NCI-H446 (cell line): Measurements from ENCODE around the gene FIBP.
A peak's percentile ranks its signal among the peaks of the same experiment; 100 is the strongest.
"Not testable (repeated sequence)": the region's sequence is repeated elsewhere in the genome, so short reads cannot be mapped to it uniquely, and the experiment has no call there.

Experiments used
- DNase-seq, 2 experiments: peaks; one replicate each; lab custom pipeline; 2025; lab: John Stamatoyannopoulos, UW

FIBP gene

GRCh38 chr11:65915101-65915820, 27.0 kb upstream of the FIBP start:
- DNase-seq, result peak in 1 of 2 experiments; percentile 27

DNA sequence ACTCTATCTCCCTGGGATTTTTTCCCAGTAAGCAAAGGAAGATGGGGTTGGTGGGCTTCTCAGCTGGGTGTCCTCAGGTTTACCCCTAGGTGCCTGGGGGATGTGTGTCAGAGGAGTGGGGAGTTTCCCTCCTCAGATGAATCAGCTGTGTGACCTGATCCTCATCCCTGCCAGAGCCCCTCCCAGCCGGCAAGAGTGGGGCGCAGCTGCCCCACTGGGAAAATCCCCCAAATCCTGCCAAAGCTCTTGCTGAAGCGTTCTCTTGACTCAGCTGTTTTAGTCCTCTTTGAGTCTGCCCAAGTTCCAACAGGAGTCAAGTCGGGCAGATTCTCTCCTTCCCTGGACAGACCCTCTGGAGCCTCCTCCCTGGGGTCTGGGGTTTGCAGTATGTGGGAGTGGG, 24.6 kb upstream of the FIBP start:
- DNase-seq, result no peak

GRCh38 chr11:65911682-65912568, 23.7 kb upstream of the FIBP start:
- DNase-seq, result peak; percentile 48 to 76

DNA sequence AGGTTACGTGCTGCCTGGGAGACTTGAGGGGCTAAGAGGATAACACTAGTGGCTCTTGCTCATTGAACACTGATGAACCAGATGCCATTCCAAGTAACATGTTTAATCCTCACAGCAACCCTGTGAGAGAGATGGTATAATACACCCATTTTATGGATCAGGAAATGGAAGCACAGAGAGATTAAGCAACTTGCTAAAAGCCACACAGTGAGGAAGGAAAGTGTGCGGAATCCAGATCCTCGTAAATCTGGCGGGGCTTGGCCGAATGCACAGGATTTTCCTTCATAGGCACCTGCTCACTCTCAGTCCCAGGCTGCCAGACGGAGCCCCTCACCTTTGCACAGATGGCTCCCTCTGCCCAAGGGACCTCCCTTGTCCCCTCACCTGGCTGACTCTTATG, 19.6 kb upstream of the FIBP start:
- DNase-seq, result no peak

DNA sequence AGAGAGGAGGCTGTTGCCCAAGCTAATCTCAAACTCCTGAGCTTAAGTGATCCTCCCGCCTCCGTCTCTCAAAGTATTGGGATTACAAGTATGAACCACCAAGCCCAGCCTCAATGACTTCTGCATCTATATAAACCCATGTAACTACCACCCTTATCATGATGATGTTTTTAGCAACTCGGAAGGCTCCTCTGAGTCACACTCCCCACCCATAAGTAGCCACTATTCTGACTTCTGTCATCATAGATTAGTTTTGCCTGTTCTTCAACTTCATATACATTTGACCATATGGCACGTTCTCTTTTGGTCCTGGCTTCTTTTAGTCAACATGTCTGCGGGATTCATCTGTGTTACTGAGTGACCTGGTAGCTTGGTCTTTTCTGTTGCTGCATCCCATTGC, 18.3 kb upstream of the FIBP start:
- DNase-seq, result no peak

GRCh38 chr11:65903715-65904114, 15.4 kb upstream of the FIBP start:
- DNase-seq, result no peak

GRCh38 chr11:65903068-65903481, 14.8 kb upstream of the FIBP start:
- no peak for DNase-seq

GRCh38 chr11:65900899-65901180, 12.6 kb upstream of the FIBP start:
- no peak for DNase-seq

DNA sequence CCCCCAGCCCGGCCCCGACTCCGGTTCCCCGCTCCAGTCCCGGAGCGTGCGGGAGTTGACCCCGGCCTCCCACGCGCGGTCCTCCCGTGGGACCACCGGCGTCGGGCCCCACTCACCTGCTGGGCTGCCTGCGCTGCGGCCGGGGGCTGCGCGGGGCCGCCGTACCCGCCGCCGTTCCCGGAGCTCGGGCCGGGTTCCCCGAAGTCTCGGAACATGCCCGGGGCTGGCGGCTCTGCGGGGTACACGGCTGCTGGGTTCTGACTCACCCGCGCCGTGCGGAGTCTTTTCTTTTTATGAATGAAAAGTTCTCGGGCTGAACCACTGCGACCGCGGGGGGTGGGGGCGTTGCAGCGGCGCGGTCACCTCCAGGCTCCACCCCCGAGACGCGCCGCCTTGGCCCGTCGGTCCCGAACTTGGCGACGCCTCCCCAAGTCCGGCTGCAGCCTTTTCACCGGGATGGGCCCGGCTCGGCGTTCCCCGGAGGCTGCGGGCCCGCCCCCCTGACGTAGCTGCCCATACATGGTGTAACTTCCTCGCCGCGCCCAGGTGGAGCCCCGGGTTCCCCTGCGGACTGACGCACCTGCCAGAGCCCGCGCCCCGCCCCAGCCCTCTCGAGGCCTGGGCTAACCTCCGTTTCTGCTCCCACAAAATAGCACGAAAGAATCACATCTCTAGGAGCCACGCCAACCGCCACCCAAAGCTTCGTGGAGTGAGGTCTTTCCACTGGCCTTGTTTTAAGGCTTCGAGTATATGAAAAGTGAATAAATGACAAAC, 12.0 kb upstream of the FIBP start, which contains the start of gene FOSL1:
FOSL1 (minus strand) TSS at position 264 of the 774 bp plus-strand sequence; CDS start at position 215, 49 bp downstream.
- peak in 1 of 2 experiments; percentile 46 for DNase-seq

DNA sequence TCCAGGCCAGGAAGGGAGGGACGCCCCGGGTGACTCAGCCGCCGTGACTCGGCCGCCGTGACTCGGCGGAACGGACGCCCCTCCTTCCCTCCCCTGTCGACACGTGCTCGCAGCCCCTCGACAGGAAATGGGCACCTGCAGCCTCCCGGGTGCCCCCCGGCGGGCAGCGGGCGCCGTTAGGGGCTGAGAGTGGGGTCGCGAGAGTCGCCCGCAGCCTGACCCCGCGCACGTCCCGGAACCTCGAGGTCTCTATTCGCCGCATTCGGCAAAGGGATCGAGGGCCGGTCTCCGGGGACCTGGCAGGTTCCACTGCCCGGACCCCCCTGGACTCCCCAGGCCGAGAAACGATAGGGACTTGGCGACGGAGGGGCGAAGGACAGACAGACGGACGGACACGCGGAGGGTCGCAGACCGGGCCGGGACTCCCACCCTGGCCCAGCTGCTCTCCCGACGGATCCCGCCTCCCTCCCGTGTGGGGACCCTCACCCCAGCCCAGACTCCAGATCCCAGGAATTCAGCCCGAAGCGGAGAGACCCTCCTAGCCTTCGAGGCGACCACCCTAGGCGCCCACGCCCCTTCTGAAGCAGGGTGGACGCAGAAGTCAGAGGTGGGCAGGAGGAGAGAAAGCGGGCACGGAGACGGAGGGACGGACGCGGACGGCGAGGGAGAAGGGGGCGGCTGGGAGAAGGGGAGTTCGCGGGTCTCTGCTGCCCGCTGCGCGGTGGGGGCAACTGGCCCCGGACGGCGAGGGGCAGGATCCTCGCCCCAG, 11.3 kb upstream of the FIBP start:
- DNase-seq, result no peak

DNA sequence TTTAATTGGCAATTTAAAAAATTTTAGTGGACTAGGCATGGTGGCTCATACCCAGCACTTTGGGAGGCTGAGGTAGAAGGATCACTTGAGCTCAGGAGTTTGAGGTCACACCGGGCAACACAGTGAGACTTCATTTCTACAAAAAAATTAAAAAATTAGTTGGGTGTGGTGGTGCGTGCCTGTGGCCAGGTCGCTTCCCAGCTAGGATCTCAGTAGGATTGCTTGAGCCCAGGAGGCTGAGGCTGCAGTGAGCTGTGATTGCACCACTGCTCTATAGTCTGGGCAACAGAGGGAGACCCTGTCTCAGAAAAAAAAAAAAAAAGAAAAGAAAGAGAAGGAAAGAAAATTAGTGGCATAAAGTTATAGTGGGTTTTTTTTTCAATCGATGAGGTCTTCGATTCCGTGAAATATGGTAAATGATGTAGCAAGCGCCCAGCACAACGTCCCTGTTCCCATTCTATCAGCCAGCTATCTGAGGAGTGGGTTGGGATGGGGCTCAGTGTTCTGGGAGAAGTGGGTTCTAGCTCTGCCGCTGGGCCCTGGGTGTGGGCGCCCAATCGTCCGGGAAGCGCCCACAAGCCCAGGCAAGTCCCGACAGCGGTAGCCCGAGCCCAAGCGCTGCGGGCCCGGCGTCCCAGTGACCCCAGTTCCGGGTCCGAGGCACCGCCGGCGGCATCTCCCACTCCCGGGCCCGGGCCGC, 10.5 kb upstream of the FIBP start:
- DNase-seq, result no peak

GRCh38 chr11:65897020-65897471, 8.8 kb upstream of the FIBP start:
- DNase-seq, result no peak

DNA sequence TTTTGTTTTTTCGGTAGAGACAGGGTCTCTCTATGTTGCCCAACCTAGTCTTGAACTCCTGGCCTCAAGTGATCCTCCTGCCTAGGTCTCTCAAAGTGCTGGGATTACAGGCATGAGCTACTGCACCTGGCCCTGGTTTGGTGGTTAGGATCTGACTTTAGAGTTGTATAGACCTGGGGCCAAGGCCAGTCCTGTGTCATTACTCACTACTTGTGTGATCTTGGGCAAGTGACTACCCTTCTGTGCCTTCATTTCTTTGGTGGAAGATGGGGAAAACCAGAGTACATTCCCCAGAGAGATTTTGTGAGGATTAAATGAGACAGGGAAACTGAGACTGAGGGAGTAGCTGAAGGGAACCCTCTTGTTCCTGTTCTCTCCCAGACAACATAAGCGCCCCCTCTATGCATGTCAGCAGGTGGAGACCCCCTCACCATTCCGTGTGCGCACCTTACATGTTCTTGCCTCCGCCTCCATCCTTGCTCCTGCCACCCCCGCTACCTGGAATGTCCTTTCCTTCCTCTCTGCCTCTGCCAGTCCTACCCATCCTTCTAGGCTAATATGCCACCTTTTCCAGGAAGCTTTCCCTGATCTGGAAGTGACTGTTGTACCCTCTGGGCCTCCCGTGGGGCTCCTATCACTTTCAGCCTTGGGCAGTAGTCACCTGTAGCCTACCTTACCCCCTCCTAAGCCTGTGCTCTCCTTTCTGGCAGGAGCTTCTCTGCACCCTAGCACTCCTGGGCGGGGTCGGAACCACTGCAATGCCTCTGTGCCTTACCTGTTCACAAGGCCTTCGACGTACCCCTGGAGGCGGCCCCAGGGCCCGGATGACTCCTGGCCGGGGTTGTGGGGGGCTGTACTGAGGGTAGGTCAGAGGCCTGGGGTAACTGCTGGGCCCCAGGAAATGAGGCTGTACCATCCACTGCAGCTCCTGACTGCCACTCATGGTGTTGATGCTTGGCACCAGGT, 8.0 kb upstream of the FIBP start:
- no peak for DNase-seq

DNA sequence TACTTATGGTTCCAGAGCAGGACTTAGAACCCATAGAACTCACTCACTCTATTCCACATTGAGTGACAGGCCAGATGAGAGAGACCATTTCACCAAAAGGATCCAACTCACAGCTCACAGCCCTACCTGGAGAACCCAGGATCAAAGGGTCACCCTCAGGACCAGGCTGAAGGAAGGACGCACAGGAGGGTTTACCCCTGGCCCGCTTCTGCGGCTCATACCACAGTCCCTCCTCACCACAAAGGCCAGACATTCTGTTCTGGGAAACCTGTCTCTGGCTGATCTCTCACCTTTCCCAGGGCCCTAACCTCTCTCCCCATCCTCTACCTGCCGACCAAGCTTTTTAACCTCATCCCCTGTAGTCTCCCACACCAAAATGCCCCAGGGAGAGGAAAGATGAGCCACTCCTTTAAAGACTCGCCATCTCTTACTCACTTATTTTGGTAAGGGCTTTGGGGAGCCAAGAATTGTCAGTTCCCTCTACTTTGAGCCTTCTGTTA, 7.3 kb upstream of the FIBP start:
- no peak for DNase-seq

DNA sequence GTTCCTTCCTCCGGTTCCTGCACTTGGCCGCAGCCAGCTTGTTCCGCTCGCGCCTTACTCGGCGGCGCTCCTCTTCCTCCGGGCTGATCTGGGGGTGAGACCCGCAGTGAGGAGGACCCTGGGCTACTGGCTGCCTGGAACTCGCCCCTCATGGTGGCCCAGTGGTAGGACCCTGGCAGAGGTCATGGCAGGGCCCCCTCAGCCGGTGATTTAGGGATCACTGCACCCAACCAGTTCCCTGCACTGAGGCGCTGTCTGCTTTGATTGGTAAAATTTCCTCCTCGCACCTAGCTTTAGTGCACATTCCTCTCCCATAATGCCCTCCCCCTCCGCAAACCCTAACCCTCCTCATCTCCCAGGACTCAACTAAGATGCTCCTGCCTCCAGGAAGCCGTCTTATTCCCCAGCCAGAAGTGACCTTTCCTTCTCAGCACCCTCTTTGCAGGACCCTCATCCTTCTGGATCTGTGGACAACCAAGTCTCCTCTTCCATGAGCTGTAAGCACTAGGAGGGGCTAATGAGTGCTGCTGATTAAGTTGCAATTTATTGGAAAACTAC, 5.8 kb upstream of the FIBP start:
- DNase-seq, result no peak

- DNase-seq, result no peak
Measured at GRCh38 chr11:65892661-65893317, 4.5 kb upstream of the FIBP start.

DNA sequence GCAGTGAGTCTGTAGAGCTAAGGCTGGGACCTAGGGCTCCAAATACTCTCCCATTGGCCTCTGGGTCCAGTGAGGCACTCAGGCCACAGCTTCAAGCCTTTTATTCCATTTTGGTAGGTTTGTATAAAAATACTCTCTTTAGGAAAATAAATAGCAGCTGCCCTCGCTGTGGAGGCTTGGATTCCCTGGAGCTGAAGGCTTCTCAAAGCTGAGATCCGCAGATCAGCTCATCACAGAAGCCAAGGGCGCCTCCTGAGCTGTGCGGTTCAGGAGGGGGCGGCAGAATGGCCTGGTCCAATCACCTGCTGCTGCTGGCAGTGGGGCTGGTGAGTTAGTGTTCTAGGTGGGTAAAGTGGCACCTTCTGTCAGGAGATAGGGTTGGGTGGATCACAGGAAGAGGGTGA, 3.9 kb upstream of the FIBP start:
- DNase-seq, result not testable (repeated sequence)

- DNase-seq, result no peak
Measured at GRCh38 chr11:65891219-65892136, 3.2 kb upstream of the FIBP start.
